HG03025 (cell line): Measurements from ENCODE around the gene BBOX1.
"Not testable (repeated sequence)": the region's sequence is repeated elsewhere in the genome, so short reads cannot be mapped to it uniquely, and the experiment has no call there.

ENCODE experiments used
- ATAC-seq: cut with Tn5 transposase; IDR thresholded peaks from one replicate; pipeline ENCODE4 v1.9.1; 2021; ENCODE audit warnings: mild to moderate bottlenecking, moderate library complexity; ENCODE audit not compliant: unreplicated experiment, low FRiP score

The BBOX1 gene

DNA sequence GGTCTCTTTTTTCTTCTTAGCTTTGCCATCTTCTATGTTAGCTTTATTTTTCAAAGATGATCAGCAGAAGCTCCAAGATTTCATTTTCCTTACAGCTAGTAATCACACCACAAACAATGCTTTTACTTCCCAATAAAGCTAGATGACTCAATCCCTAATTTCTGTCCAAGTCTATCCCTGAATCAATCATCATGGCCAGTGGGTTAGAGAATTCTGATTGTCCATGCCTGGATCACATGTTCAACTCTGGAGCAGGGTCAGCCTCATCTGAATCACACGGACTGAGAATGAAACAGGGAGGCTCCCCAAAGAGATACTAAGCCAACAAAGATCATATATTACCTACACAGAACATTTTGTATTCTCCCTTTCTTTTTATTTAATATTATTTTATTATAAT is 79.6 kb downstream of the BBOX1 start:
- ATAC-seq = no peak

- no peak for ATAC-seq
Observed at GRCh38 chr11:27122001-27122400, 81.4 kb downstream of the BBOX1 start.

GRCh38 chr11:27124514-27125264 is 84.1 kb downstream of the BBOX1 start:
- ATAC-seq = no peak

GRCh38 chr11:27129686-27130085 is 89.1 kb downstream of the BBOX1 start:
- ATAC-seq = no peak

- ATAC-seq = no peak
Observed at GRCh38 chr11:27130806-27131205, 90.2 kb downstream of the BBOX1 start.

GRCh38 chr11:27135924-27136329 is 95.3 kb downstream of the BBOX1 start:
- ATAC-seq = not testable (repeated sequence)

GRCh38 chr11:27138716-27139115 is 98.1 kb downstream of the BBOX1 start:
- ATAC-seq = no peak

GRCh38 chr11:27139742-27140367 is 99.2 kb downstream of the BBOX1 start:
- ATAC-seq = no peak

DNA sequence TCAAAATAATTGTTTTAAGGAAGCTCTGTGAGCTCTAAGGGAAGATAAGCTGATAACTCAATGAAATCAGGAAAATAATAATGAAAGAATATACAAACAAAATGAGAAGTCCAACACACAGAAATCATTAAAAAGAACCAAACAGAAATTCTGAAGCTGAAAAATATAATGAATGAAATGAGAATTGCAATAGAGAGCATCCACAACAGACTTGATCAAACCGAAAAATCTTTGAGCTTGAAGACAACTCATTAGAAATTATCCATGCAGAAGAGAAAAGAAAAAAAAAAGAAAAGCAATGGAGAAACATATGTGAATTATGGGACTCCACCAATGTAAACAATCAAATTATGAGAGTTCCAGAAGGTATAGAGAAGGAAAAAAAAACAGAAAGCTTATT is 101.0 kb downstream of the BBOX1 start:
- no peak for ATAC-seq

GRCh38 chr11:27147916-27148315 is 107.3 kb downstream of the BBOX1 start:
- no peak for ATAC-seq

GRCh38 chr11:27148506-27148905 is 107.9 kb downstream of the BBOX1 start:
- no peak for ATAC-seq

DNA sequence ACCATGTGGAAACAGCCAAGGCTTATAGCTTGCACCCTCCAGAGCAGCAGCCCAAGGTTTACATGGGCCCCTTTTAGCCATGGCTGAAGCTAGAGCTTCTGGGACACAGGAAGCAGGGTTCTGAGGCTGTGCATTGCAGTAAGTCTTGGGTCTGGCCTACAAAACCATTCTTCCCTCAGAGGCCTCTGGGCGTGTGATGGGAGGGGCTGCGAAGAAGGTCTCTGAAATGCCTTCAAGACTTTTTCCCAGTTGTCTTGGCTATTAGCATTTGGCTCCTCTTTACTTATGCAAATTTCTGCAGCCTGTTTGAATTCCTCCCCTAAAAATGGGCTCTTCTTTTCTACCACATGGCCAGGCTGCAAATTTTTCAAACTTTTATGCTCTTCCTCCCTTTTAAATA is 109.5 kb downstream of the BBOX1 start:
- no peak for ATAC-seq

DNA sequence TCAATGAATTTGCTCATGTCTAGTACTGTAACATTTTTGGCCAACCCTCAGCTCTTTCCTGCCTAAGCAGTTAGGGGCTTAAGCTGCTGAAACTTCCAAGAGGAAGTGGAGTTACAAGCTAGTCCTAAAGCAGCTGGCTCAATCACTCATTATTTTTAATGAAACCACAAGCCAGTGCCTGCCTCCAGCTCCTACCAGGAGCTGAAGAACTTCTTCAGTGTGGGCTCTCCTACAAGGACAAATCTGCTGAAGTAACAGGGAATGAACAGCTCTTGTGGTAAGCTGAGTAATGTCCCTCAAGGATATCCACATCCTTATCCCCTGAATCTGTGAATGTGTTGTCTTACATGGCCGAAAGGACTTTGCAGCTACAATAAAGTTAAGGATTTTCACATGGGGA is 112.5 kb downstream of the BBOX1 start:
- ATAC-seq = no peak

- no peak for ATAC-seq
Observed at GRCh38 chr11:27158456-27159334, 118.1 kb downstream of the BBOX1 start.

DNA sequence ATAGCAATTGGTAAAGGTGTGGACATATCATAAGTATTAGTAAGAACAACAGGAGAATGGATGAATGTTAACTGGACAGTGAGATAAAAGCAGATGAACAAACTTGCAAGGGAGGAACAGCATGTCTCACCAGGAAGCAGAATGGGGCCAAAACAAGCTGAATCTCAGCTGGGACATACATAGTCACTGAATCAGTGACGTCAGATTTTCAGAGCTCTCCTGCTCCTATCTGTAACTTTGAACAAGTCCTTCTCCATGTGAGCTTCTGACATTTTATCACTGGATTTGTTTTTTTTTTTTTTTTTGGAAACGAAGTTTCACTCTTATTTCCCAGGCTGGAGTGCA is 118.7 kb downstream of the BBOX1 start:
- no peak for ATAC-seq

DNA sequence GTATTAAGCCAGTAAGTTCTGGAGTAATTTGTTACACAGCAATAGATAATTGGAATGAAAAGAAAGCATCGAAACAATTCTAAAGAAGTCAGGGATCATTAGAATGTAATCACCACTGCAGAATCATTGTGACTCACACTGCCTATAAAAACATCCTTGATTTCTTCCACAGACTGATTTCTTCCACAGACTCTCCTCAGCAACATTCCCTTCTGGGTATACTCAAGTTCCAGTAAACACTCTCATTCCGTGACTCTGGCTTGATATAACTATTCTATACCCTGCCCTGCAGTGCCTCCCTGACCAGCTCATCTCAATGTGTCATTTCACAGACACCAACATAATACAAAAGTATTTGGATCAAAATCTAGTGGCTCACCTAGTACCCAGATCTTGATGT is 120.5 kb downstream of the BBOX1 start:
- ATAC-seq = no peak

DNA sequence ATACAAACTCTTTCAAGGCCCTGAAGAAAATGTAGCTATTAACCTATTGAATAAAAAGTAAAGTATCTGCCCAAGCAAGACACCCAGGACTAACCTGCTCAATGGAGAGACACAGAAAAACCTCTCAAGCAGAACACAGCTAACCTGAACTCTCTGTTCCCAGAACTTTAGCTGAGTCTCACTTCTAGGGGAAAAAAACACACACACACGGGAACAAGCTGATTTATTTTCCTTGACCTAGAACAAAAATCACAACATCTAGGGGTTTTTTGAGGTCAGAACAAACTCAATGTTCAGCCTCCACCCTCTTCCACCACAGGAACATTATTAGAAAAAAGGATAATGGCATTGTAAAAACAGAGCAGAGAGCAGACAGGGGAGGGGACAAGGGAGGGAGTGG is 121.6 kb downstream of the BBOX1 start:
- ATAC-seq = no peak

- ATAC-seq = no peak
Observed at GRCh38 chr11:27166130-27166529, 125.5 kb downstream of the BBOX1 start.

DNA sequence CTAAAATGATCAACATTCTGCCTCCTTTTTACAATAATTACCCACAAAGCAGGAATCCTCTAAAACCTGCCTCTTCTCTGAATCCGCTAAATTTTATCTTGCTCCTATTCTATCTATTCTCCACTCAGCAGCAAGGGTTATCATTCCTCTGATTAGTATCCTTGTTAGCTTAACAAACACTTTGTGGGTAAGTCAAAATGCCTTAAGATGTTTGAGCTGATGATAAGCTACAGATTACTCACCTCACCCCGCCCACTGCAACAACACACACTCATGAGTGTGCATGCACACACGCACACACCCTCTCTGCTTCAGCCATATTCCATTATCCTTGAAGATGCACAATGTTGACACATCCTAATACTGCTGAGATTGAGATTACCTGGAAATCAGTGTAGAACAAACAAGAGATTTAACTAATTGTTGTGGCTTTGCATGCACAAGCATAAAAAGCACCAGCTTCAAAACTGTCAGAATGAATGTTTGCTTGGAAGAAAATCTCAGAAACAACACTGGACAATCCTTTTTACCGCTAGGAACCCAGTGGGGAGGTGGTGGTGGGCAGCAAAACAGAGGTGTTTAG is 130.9 kb downstream of the BBOX1 start:
- no peak for ATAC-seq

DNA sequence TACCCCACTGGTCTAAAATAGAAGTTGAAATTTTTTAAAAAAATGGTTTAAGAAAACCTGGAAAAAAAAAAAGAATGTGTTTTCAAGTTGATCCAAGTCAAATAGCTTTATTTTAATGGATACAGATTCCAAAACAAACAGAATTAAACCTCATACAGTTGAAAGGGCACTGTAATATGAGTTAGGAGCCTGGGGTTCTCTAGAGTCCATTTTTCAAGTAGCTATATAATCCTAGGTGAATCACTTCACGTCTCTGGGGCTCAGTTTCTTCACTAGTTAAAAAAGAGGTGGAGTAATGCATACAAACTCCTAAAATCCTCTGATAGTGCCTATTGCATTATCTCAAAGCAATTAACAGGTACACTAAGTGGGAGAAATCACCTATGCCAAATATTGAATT is 132.9 kb downstream of the BBOX1 start:
- ATAC-seq = no peak

GRCh38 chr11:27174021-27174420 is 133.4 kb downstream of the BBOX1 start:
- ATAC-seq = no peak
